Choroid plexus epithelial cell (primary cell): ENCODE data around the gene NCKAP5.

Source experiments
- DNase-seq: peaks from one replicate; pipeline ENCODE4 v3.0.0-alpha.2; 2010; ENCODE audit warnings: low read depth
- H3K4me3 ChIP-seq: 2 replicates; pipeline ENCODE4 v1.5.1; 2011; ENCODE audit warnings: low read depth, mild to moderate bottlenecking, control low read depth, low read length, moderate library complexity
- CTCF ChIP-seq: conservative IDR thresholded peaks from 2 replicates; pipeline ENCODE4 v1.5.1; 2011; ENCODE audit warnings: low read depth, mild to moderate bottlenecking, control low read depth, inconsistent platforms, low read length, moderate library complexity

The NCKAP5 gene

GRCh38 chr2:133104871-133105270 is 463.4 kb downstream of the NCKAP5 start:
- no peak overlapping the region for H3K4me3 ChIP-seq
- no peak for TF ChIP-seq CTCF
- DNase-seq: no peak

- DNase-seq: no peak
- TF ChIP-seq CTCF: no peak
- H3K4me3 ChIP-seq: no peak overlapping the region
These were observed 469.5 kb downstream of the NCKAP5 start for GRCh38 chr2:133098787-133099186.

- no peak for DNase-seq
- no peak overlapping the region for H3K4me3 ChIP-seq
- no peak for TF ChIP-seq CTCF
These were observed 470.6 kb downstream of the NCKAP5 start for GRCh38 chr2:133097666-133098065.

GRCh38 chr2:133092571-133092970 is 475.7 kb downstream of the NCKAP5 start:
- H3K4me3 ChIP-seq: no peak overlapping the region
- no peak for DNase-seq
- no peak for TF ChIP-seq CTCF

GRCh38 chr2:133090358-133090757 is 477.9 kb downstream of the NCKAP5 start:
- no peak overlapping the region for H3K4me3 ChIP-seq
- DNase-seq: no peak
- no peak for TF ChIP-seq CTCF

GRCh38 chr2:133086176-133086575 is 482.1 kb downstream of the NCKAP5 start:
- no peak overlapping the region for H3K4me3 ChIP-seq
- TF ChIP-seq CTCF: no peak
- DNase-seq: no peak

- H3K4me3 ChIP-seq: no peak overlapping the region
- no peak for TF ChIP-seq CTCF
- DNase-seq: no peak
These were observed 482.6 kb downstream of the NCKAP5 start for GRCh38 chr2:133085646-133086045.
